Mammary epithelial cell (primary cell): ENCODE results near the gene HTATSF1.

Experiments used
- EZH2 ChIP-seq: IDR thresholded peaks from 2 replicates; pipeline ENCODE4 v1.6.1; 2012; ENCODE audit warnings: low read length, inconsistent platforms, borderline replicate concordance
- TF ChIP-seq, protein P1 (sequence below), 2 donors: IDR thresholded peaks in 1 of 2; conservative IDR thresholded peaks in 1 of 2; 2 replicates each; pipeline ENCODE4 v1.5.1; 2011 to 2012; ENCODE audit warnings: inconsistent platforms in 2 of 2, low read length in 2 of 2, mild to moderate bottlenecking in 2 of 2, control low read depth in 1 of 2, low read depth in 1 of 2; ENCODE audit not compliant: insufficient read depth in 1 of 2; ENCODE audit errors: extremely low read depth in 1 of 2

DNA sequence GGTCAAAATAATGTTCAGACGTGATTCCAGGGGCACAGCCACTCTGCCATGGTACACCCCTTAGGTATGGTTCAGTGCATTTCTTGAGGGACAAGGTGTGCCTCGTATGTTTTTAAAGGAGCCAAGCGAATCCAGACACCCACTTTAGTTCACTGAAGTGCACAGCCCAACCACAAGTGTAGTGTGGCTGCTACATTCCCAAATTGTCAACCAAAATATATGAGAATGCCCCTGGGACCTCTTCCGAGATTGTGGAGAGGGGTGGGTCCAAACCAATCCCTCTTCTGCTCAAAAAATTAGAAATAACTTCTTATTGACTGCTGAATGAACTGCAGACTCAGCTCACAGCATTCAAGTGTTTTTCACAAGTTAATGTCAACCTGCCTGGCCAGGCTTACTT lies 17.0 kb upstream of the HTATSF1 start:
- TF ChIP-seq, protein P1, sequence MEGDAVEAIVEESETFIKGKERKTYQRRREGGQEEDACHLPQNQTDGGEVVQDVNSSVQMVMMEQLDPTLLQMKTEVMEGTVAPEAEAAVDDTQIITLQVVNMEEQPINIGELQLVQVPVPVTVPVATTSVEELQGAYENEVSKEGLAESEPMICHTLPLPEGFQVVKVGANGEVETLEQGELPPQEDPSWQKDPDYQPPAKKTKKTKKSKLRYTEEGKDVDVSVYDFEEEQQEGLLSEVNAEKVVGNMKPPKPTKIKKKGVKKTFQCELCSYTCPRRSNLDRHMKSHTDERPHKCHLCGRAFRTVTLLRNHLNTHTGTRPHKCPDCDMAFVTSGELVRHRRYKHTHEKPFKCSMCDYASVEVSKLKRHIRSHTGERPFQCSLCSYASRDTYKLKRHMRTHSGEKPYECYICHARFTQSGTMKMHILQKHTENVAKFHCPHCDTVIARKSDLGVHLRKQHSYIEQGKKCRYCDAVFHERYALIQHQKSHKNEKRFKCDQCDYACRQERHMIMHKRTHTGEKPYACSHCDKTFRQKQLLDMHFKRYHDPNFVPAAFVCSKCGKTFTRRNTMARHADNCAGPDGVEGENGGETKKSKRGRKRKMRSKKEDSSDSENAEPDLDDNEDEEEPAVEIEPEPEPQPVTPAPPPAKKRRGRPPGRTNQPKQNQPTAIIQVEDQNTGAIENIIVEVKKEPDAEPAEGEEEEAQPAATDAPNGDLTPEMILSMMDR (conservative IDR thresholded peaks at IDR 0.05 in 1 of 2, IDR thresholded peaks at IDR 0.05 in 1 of 2; ENCODE audit: extremely low read depth in 1 of 2, insufficient read depth in 1 of 2, low read depth in 1 of 2, low read length in 2 of 2): no peak
- TF ChIP-seq EZH2: no peak
